GM21717 (cell line): ENCODE data around the gene SCAMP4.

ENCODE experiments used
- ATAC-seq: cut with Tn5 transposase; IDR thresholded peaks from one replicate; pipeline ENCODE4 v1.9.1; 2021; ENCODE audit warnings: mild to moderate bottlenecking, moderate library complexity; ENCODE audit not compliant: unreplicated experiment

SCAMP4 gene

GRCh38 chr19:1955171-1956121 lies 50.2 kb downstream of the SCAMP4 start:
- no peak for ATAC-seq

- ATAC-seq = no peak
Observed at GRCh38 chr19:1956122-1956494, 50.9 kb downstream of the SCAMP4 start.

- ATAC-seq = no peak
Observed at GRCh38 chr19:1956868-1957492, 51.8 kb downstream of the SCAMP4 start.

GRCh38 chr19:1957562-1958248 lies 52.5 kb downstream of the SCAMP4 start:
- ATAC-seq = no peak

GRCh38 chr19:1959928-1960589 lies 54.9 kb downstream of the SCAMP4 start:
- ATAC-seq = no peak

GRCh38 chr19:1961000-1961883 lies 56.0 kb downstream of the SCAMP4 start:
- ATAC-seq = no peak

GRCh38 chr19:1962674-1963073 lies 57.5 kb downstream of the SCAMP4 start:
- no peak for ATAC-seq

GRCh38 chr19:1967087-1967608 lies 61.9 kb downstream of the SCAMP4 start:
- ATAC-seq = no peak

- no peak for ATAC-seq
Observed at GRCh38 chr19:1968279-1969175, 63.3 kb downstream of the SCAMP4 start.

- no peak for ATAC-seq
Observed at GRCh38 chr19:1969176-1970002, 64.2 kb downstream of the SCAMP4 start.

GRCh38 chr19:1970003-1970805 lies 65.0 kb downstream of the SCAMP4 start:
- ATAC-seq = no peak

- ATAC-seq = no peak
Observed at GRCh38 chr19:1970806-1971502, 65.8 kb downstream of the SCAMP4 start.

GRCh38 chr19:1974381-1975161 lies 69.4 kb downstream of the SCAMP4 start:
- ATAC-seq = no peak

GRCh38 chr19:1975162-1975480 lies 69.9 kb downstream of the SCAMP4 start:
- ATAC-seq = no peak
